Activated CD4-positive, alpha-beta memory T cell treated with anti-CD3 and anti-CD28 coated beads for 36 hours (primary cell): ENCODE measurements around the gene LHPP. TPM values are rescaled to one million over a fixed set of nuclear protein-coding genes. Genes with fewer than 3 reads are reported as not detected.

Source experiments
- CTCF ChIA-PET: fragments of 350-600 bp; sonication (Branson Sonifier 250); formaldehyde crosslinking; loops from one replicate; lab custom pipeline; 2021; ENCODE audit warnings: antibody characterized with exemption, inconsistent platforms; lab: Charles Lee
- POLR2A ChIA-PET: fragments of 350-600 bp; sonication (Branson Sonifier 250); formaldehyde crosslinking; loops from one replicate; lab custom pipeline; 2021; ENCODE audit warnings: antibody characterized with exemption; lab: Charles Lee
- DNase-seq: peaks from one replicate; pipeline ENCODE4 v3.0.0-alpha.2; 2020
- H3K27ac Mint-ChIP-seq: one replicate; pipeline ENCODE4 v1.8.0; 2021; ENCODE audit warnings: mixed read lengths
- H3K27me3 Mint-ChIP-seq: one replicate; pipeline ENCODE4 v1.8.0; 2021; ENCODE audit warnings: mixed read lengths
- H3K36me3 Mint-ChIP-seq: one replicate; pipeline ENCODE4 v1.8.0; 2021; ENCODE audit warnings: mixed read lengths
- H3K4me1 Mint-ChIP-seq: one replicate; pipeline ENCODE4 v1.8.0; 2021; ENCODE audit warnings: low read depth, mixed read lengths
- H3K4me3 Mint-ChIP-seq: one replicate; pipeline ENCODE4 v1.8.0; 2021; ENCODE audit warnings: mild to moderate bottlenecking, mixed read lengths
- H3K9me3 Mint-ChIP-seq: one replicate; pipeline ENCODE4 v1.8.0; 2021; ENCODE audit warnings: mixed read lengths
- intact Hi-C: fragments of 100-400 bp; cut with micrococcal nuclease; formaldehyde crosslinking; loops from one replicate; pipeline ENCODE4 v1.15.1; 2023
- total RNA-seq, 2 experiments: library from RNA; stranded (reverse); gene quantifications; one replicate each; pipeline ENCODE4 v1.2.3, GENCODE V29; 2021

The LHPP gene
- total RNA-seq, 2 experiments from 2014 or later: 10.1 to 12.3 TPM

DNA sequence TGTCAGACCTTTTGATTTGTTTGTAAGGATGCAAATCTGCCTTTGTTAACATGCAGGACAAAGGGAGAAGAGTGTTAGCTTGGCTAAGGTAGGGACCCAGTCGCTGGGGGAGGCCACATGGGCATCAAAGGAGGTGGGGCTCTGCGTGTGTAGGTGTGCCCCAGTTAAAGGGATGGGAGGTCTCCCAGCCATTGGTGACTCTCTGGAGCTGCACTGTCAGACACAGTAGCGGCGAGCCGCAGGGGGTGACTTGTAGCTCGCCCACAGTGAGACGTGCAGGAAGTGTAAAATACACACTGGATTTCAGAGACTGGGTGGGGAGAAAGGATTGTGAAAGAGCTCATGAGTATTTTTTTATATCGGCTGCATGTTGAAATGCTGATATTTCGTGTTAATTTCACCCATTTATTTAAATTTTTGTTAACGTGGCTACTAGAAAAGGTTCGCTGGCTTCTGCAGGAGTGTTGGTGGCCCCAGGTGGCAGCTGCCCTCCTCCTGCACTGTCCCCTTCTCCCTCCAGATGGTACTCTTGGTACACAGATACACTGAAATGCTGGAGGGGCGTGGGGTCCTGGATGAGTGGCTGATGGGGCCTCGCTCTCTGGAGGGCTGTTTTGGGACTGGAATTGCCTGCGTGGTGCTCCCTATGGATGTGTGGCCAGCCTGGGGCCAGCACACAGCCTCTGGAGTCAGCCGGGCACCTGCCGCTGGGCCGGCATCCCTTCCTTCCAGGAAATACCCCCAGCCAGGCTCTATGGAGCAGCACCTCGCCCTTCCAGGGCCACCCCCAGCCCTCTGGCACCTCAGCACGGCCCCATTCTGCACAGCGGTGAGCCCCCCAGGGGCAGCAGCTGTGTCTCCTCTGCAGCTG lies 59.2 kb downstream of the LHPP start:
- H3K27me3 Mint-ChIP-seq: no peaks in the 10 kb centered on the region
- H3K27ac Mint-ChIP-seq: no peak overlapping the region
- POLR2A ChIA-PET: no interaction called here

DNA sequence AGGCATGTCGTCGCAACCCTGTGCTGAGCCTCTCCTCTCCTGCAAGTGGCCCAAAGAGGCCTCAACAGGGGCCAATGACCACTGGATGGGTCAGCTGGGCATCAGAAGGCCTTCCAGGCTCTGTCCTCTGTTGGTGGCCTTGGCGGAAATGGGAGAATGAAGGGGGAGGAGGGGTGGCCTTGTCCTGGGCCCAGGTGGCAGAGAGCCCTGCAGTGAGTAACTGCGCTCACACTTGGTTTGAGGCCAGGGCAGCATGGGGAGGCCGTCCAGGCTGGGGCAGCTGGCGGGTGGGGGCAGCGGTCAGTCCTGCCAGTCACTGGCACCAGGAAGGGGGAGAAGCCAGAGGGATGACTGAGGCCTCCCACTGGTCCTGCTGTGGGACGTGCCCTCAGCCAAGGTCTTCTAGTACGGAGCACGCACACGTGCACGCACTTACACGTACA lies 59.8 kb downstream of the LHPP start:
- CTCF ChIA-PET: no interaction called here

More for the DNA sequence above, 59.2 kb downstream of the LHPP start:
- no peak for DNase-seq
- CTCF ChIA-PET: no interaction called here
- no peaks in the 10 kb centered on the region for H3K4me1 Mint-ChIP-seq
- peaks cover 8% of the 10 kb centered on the region for H3K36me3 Mint-ChIP-seq
- no peaks in the 10 kb centered on the region for H3K9me3 Mint-ChIP-seq
- H3K4me3 Mint-ChIP-seq: no peak overlapping the region
- intact Hi-C loops: no loop called here

DNA sequence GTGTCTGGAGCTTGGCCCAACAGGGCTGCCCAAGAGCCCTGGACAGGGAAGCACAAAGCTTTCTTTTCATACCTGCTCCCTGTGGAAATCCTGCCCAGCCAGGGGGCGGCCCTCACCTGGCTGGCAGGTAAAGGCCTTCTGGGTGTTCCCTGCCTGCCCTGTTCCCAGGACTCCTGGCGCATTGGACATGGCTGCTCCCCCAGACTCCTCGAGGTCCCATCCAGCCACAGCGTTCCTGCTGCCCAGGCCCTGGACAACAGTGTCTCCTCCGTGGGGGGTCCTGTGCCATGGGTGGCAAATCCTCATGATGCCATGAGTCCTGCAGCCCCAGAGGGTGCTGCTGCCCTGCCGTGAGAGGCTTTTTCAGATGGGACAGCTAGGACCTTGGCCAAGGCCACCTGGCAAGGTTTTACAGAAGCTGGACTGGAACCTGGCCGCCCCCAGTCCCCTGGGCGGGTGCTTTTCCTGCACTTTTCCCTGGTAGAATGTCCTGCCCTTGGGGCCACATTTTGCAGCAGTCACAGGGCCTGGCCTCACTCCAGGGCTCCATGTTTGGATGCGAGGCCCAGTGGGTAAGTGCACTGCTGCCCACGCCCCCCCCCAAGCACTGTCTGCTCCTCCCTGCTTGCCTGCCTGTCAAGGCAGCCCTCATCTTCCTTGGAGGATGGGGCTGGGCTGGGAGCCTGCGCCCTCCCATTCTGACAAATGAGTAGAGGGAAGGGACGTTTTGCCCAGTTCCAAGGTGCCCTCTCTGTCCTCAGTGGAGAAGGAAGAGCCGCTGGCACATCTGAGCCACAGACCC lies 60.7 kb downstream of the LHPP start:
- H3K9me3 Mint-ChIP-seq: no peaks in the 10 kb centered on the region
- no peak for DNase-seq
- intact Hi-C loops: no loop called here
- H3K27me3 Mint-ChIP-seq: no peaks in the 10 kb centered on the region
- no peaks in the 10 kb centered on the region for H3K4me1 Mint-ChIP-seq
- ChIA-PET POLR2A (no interaction called here), CTCF (no interaction called here)
- H3K4me3 Mint-ChIP-seq: no peak overlapping the region
- peaks cover 8% of the 10 kb centered on the region for H3K36me3 Mint-ChIP-seq
- no peak overlapping the region for H3K27ac Mint-ChIP-seq

More for the DNA sequence above, 59.8 kb downstream of the LHPP start:
- no peak overlapping the region for H3K4me3 Mint-ChIP-seq
- intact Hi-C loops: no loop called here
- H3K27ac Mint-ChIP-seq: no peak overlapping the region
- H3K36me3 Mint-ChIP-seq: peaks cover 8% of the 10 kb centered on the region
- H3K9me3 Mint-ChIP-seq: no peaks in the 10 kb centered on the region
- POLR2A ChIA-PET: no interaction called here
- no peak for DNase-seq
- H3K27me3 Mint-ChIP-seq: no peaks in the 10 kb centered on the region
- no peaks in the 10 kb centered on the region for H3K4me1 Mint-ChIP-seq

DNA sequence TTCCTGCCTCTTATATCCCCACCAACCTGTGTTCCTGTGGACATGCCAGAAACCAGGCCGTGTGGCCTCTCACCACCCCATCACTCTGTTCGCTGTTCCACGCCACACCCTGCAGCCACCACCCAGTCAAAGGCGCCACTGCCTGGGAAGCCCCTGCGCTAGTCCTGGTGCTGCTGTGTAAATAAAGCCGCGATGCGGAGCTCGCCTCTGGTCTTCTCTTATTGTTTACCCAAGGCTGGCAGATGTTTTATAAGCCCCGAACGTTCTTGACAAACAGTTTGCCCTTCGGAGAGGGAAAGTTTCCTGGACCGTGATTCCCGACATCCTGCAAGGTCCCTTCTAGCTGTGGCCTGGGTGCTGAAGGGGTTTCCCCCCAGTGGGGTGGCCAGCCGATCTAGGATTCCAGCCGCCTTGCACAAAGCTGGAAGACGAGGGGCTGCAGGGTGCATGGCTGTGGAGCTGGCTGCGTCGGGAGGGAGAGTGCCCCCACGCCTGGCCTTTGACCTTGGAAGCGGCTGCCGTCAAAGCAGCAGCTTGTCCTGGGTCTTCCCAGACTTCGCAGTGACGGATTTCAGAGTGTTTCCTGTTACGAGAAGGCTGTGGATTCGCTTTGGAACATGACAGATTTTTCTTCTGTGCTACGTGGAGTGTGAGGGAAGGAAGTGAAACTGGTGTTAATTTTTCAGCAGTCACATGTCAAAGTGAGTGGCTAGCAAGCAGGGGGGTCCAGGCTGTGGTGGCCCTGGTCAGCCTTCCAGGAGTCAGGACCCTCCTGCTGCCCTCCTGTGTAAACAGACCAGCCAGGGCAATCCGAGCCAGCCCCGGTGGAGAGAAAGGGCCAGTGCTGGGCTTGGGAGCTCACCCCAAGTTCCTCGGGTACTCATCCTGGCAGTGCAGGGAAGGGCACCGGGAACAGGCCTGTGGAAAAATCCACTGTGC lies 61.6 kb downstream of the LHPP start:
- Mint-ChIP-seq H3K27ac (no peak overlapping the region), H3K36me3 (peaks cover 7% of the 10 kb centered on the region), H3K27me3 (no peaks in the 10 kb centered on the region), H3K4me1 (no peaks in the 10 kb centered on the region), H3K9me3 (no peaks in the 10 kb centered on the region), H3K4me3 (no peak overlapping the region)
- CTCF ChIA-PET: no interaction called here
- POLR2A ChIA-PET: no interaction called here
- intact Hi-C loops: no loop called here
- DNase-seq: no peak

DNA sequence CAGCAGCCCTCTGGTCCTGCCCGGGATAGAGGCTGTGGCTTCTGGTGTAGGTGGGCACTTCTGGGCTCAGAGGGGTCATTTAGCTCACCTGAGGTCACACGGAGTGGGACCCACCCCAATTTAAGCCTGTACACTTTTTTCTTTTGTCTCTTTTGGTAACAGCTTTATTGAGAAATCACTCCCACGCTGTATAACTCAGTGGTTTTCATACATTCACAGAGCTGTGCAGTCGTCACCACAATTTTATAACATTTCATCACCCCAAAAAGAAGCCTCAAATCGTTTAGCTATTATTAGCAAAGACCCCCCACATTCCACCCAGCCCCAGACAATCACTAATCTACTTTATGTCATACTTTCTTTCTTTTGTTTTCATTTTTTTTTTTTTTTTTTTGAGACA lies 62.3 kb downstream of the LHPP start:
- no peak for DNase-seq
- Mint-ChIP-seq H3K36me3 (peaks cover 4% of the 10 kb centered on the region), H3K27ac (no peak overlapping the region), H3K4me1 (no peaks in the 10 kb centered on the region), H3K4me3 (no peak overlapping the region), H3K27me3 (no peaks in the 10 kb centered on the region), H3K9me3 (no peaks in the 10 kb centered on the region)
- ChIA-PET POLR2A (no interaction called here), CTCF (no interaction called here)
- intact Hi-C loops: no loop called here

DNA sequence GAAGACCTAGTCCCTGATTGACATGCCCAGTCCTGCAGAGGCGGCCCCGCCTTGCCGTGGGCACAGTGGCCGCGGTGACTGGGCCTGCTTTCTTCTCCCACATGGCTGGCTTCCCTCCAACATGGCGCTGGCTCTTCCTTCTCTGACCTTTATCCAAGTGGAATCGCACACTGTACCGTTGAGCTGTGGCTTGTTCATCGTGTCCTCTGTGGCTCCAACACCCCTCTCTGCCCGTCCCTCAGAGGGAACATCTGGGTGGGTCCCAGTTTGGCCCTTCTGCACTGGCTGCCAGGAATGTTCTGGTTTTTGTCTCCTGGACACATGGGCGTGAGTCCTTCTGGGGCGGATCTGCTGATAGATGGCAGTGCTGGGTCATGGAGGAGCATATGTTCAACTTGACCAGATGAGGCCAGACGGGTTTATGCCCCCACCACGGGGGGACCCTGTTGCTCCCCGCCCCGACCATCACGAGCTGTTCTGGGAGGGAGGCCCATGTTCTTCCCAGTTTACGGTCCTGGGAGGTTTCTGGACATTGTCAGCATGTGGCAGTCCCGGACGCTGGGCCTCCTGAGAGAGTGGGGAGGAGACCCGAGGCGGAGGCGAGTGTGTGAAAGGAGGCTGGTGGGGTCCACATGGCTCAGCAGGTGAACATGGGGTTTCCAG lies 63.5 kb downstream of the LHPP start:
- no peak overlapping the region for H3K27ac Mint-ChIP-seq

DNA sequence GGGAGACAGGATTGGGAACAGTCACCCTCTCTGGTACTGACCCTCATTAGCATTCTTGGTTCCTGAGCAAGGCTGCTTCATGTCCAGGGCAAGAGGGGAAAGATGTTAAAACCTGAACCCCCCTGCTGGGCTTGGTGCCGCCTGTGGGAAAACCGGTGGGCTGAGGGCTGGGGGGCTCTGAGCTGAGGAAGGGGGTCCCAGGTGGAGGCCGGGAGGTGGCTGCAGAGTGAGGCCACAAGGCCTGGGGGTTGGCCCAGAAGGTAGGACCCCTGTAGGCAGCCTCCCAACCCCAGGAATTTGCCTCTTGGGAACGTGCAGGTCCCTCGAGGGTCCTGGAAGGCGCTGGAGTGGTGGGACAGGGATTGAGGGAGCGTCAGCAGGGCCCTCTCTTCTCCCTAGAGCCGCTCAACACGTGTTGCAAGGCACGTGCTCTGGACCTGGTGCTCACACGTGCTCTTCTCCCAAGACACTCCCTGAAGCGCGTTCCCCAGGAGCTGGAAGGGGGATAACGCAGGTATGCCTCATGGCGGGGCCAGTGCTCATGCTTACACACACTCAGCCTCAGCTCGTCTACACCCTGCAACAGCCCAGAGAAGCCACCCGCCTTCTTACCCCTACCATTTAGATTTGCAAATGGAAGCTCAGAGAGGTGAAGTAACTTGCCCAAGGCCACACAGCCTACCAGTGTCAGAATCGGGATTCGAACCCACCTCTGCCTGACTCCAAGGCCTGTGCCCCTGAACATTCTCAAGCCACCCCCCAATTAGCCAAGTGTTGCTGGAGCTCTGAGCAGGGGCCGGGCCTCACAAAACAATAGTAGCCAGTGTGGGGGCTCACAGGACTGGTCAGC lies 64.4 kb downstream of the LHPP start:
- H3K36me3 Mint-ChIP-seq: no peaks in the 10 kb centered on the region
- CTCF ChIA-PET: no interaction called here
- POLR2A ChIA-PET: no interaction called here
- intact Hi-C loops: no loop called here
- H3K9me3 Mint-ChIP-seq: no peaks in the 10 kb centered on the region
- DNase-seq: no peak
- H3K4me1 Mint-ChIP-seq: peaks cover 6% of the 10 kb centered on the region
- H3K4me3 Mint-ChIP-seq: no peak overlapping the region
- H3K27ac Mint-ChIP-seq: no peak overlapping the region
- no peaks in the 10 kb centered on the region for H3K27me3 Mint-ChIP-seq

More for the DNA sequence above, 63.5 kb downstream of the LHPP start:
- no peak for DNase-seq
- H3K9me3 Mint-ChIP-seq: no peaks in the 10 kb centered on the region
- intact Hi-C loops: no loop called here
- ChIA-PET POLR2A (no interaction called here), CTCF (no interaction called here)
- H3K4me3 Mint-ChIP-seq: no peak overlapping the region
- H3K4me1 Mint-ChIP-seq: peaks cover under 1% of the 10 kb centered on the region
- no peaks in the 10 kb centered on the region for H3K27me3 Mint-ChIP-seq
- no peaks in the 10 kb centered on the region for H3K36me3 Mint-ChIP-seq

DNA sequence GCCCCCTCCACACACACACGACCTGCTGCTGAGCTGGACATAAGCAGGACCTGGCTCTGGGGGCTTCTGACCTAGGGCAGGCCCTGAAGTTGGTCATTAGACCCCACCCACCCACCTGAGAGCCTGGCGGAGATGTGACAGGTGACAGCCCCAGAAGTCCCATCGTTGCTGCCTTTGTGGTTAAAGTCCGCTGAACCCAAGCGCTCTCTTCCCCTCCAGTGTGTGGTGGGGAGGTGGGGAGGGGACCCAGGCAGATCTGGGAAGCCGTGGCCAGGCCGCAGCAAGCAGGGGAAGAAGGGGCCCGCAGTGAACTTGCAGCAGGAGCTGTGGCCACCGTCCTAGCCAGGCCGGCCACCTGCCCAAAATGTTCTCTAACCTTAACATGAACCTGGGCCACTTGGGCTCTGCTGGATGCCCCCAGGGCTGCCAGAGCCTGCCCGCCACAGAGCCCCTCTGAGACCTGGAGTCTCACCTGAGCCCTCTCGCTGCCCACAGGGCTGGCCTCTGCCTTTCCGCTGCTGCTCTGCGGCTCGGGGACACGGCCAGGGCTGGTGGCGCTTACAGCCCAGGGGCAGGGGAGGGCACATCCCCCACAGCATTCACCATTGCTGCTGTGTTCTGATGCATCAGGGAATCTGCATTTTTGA lies 65.1 kb downstream of the LHPP start:
- Mint-ChIP-seq H3K4me3 (no peak overlapping the region), H3K9me3 (no peaks in the 10 kb centered on the region), H3K4me1 (peaks cover 6% of the 10 kb centered on the region), H3K27me3 (no peaks in the 10 kb centered on the region), H3K27ac (no peak overlapping the region), H3K36me3 (no peaks in the 10 kb centered on the region)
- DNase-seq: no peak
- CTCF ChIA-PET: interaction anchor here (0.7 to 0.9 kb wide), 2 partner anchors 12 to 222 kb away, joined by 3 to 4 read pairs; no protein-coding TSS in a partner anchor
- POLR2A ChIA-PET: no interaction called here
- intact Hi-C loops: no loop called here

DNA sequence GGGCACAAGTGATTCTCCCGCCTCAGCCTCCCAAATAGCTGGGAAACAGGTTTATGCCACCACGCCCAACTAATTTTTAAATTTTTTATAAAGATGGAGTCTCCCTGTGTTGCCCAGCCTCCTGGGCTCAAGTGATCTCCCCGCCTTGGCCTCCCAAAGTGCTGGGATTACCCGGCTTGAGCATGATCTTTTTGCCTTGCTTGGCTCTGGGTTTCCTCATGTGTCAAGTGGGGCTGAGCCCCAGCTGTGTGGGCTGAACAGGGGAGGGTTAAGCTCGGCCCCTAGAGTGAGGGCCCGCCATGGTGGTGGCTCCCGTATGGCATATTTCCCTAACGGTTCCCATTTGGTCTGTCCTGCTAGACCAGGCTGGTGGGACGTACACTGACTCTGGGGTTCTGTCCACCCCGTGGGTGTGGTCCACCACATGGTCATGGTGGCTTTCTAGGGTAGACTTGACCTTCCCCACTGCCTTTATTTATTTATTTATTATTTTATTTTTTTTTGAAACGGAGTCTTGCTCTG lies 66.3 kb downstream of the LHPP start:
- H3K27me3 Mint-ChIP-seq: no peaks in the 10 kb centered on the region
- ChIA-PET CTCF (interaction anchor here (0.9 to 3.6 kb wide), 4 partner anchors 76 to 298 kb away, joined by 3 to 49 read pairs (median 4); partner anchors contain the start of gene FAM53B), POLR2A (no interaction called here)
- peaks cover 6% of the 10 kb centered on the region for H3K4me1 Mint-ChIP-seq
- H3K27ac Mint-ChIP-seq: no peak overlapping the region
- H3K36me3 Mint-ChIP-seq: no peaks in the 10 kb centered on the region
- DNase-seq: no peak
- no peaks in the 10 kb centered on the region for H3K9me3 Mint-ChIP-seq
- intact Hi-C loops: no loop called here
- no peak overlapping the region for H3K4me3 Mint-ChIP-seq

DNA sequence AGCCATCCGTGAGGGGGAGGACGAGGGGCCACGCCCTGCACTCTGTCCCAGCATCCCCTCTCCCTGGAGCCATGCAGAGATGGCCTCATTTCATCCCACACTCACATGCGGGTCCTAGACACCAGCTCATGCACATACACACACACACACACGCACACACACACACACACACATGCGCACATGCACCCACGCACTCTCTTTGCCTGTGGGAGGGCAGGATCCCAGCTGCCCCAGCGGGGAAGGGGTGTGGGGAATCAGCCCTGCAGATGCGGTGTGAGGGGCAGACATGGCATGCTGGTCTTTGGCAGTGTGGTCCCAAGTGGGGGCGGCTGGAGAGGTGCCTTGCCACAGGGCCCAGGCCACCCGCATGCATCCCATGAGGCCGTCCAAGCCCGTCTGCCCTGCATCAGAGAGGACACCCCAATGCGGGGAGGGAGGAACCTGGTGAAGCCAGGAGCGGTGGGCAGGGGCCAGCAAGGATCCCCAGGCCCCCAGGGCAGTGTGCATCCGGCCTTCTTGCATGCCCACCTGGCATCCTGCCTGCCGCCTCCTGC lies 68.1 kb downstream of the LHPP start:
- intact Hi-C loops: loop anchor here (1.0 to 10.0 kb wide), 5 partner anchors 83 to 535 kb away; no protein-coding TSS in a partner anchor
- ChIA-PET POLR2A (no interaction called here), CTCF (interaction anchor here (0.7 to 3.6 kb wide), 20 partner anchors 9 to 386 kb away, joined by 3 to 49 read pairs (median 4); partner anchors contain the start of genes ABRAXAS2 and FAM53B)
- H3K27ac Mint-ChIP-seq: no peak overlapping the region
- H3K9me3 Mint-ChIP-seq: no peaks in the 10 kb centered on the region
- peaks cover 6% of the 10 kb centered on the region for H3K4me1 Mint-ChIP-seq
- DNase-seq: no peak
- H3K36me3 Mint-ChIP-seq: no peaks in the 10 kb centered on the region
- no peak overlapping the region for H3K4me3 Mint-ChIP-seq
- H3K27me3 Mint-ChIP-seq: no peaks in the 10 kb centered on the region
